Measurements from ENCODE around the gene SERGEF.
"Not testable (repeated sequence)": the region's sequence is repeated elsewhere in the genome, so short reads cannot be mapped to it uniquely, and the experiment has no call there.

Gene SERGEF

DNA sequence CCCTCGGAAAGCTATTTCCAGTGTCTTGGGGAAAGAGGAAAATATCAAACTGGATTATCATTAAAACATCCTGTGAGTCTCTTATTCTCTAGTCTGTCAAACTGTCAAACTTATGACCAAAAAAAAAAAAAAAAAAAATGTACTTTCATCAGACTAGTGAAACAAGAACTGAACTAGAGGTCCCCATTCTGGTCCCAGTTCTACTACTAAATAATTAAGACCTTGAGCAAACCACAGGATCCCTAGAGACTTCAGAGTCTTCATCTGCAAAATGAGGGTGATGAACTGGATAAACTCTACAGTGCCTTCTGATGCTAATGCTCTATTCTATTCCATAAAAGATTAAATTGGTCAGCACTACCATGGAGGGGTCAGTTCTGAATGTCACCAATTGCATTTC, 105.8 kb downstream of the SERGEF start:
- no peak for DNase-seq (ENCODE audit: low read depth, low spot score)

DNA sequence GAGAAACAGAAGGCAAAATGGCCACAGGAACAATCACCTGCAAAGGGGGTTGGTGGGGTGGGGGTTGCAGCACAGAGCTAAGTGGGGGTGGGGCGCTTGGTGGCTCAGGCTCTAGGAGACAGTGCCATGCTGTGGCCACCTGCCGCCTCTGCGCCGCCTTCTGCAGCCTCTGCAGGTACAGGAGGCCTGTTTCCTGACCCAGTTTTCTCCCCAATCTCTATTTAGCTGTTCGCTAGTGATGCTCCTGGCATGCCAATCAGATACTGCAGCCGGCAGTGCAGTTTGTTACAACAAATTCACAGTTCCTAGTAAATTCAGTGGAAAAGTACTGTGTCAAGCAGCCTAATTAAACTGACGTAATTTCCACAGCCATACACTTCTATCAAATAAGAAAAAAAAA, 106.4 kb downstream of the SERGEF start:
- peak; percentile 56 for DNase-seq (ENCODE audit: low read depth, low spot score)

DNA sequence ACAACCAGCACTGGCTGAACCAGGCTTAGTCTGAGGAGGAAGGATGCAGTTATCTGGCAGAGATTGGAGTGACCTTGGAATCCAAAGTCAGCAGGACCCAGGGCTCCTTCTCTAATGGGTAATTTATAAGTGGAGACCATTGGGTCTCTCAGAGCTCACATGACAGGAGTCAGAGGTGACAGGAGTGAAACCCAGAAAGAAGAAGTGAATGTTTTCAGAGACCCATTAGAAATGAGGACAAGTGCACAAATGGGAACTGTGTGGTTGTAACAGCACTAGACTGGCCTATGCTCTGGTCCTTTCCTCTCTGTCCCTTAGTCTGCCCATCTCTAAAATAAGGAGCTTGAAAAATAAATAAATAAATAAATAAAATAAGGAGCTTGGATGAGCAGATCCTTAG, 107.4 kb downstream of the SERGEF start:
- DNase-seq (ENCODE audit: low read depth, low spot score): no peak

DNA sequence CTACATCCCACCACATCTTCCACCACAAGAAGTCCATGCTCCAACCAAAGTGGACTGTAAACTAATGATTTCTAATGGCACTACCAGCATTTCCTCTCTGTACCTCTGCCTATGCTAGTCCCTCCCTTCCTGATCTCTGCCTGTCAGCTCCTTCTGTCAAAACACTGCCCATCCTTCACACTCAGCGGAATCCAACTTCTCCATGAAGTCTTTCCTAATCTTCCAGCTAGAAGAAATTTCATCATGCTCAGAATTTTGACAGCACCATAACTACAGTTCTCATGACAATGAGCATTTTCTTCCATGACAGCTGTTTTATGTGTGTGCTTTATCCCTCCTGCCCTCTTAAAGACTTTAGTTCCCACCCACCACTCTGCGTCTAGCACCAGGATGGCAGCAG, 111.4 kb downstream of the SERGEF start:
- no peak for DNase-seq (ENCODE audit: low read depth, low spot score)

DNA sequence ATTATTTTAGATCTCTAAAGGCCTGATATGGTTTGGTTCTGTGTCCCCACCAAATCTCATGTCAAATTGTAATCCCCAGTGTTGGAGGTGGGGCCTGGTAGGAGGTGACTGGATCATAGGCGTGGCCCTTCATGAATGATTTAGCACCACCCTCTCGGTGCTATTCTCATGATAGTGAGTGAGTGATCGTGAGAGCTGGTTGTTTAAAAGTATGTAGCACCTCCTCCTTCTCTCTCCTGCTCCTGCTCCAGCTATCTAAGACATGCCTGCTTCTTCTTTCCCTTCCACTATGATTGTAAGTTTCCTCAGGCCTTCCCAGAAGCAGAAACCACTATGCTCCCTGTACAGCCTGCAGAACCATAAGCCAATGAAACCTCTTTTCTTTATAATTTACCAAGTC, 114.1 kb downstream of the SERGEF start:
- peak; percentile 36 for DNase-seq (ENCODE audit: low read depth, low spot score)

DNA sequence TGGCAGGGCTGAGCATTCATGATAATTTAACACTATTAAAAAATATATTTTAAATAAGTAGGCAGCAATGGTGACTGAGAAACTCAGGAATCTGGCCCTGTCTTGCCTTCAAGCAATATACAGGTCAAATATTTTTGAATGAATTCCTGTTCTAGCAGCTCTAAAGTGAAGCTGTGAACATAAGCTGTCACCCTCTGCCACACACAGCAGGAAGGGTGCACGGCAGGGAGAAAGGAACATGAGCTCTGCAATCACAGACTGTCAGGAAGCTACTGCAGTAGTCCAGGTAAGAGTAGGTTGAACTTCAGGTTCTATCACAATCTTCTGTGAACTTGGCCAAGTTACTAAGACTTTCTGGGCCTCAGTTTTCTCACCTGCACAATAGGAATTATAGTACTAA, 114.8 kb downstream of the SERGEF start:
- no peak for DNase-seq (ENCODE audit: low read depth, low spot score)

DNA sequence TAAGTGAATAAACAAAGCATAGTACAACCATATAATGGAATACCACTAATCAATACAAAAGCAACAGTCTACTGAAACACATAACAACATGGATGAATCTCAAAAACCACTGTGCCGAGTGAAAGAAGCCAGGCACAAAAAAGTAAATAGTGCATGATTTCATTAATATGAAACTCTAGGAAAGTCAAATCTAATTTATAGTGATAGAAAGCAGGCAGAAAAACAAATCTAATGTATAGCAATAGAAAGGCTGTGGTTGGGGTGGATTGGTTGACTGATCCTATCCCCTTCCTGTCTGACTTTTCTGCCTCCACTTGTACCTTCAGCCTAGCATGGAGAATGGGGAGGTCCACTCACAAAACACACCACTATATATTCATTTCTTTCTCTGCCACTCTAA, 115.4 kb downstream of the SERGEF start:
- DNase-seq (ENCODE audit: low read depth, low spot score): no peak

DNA sequence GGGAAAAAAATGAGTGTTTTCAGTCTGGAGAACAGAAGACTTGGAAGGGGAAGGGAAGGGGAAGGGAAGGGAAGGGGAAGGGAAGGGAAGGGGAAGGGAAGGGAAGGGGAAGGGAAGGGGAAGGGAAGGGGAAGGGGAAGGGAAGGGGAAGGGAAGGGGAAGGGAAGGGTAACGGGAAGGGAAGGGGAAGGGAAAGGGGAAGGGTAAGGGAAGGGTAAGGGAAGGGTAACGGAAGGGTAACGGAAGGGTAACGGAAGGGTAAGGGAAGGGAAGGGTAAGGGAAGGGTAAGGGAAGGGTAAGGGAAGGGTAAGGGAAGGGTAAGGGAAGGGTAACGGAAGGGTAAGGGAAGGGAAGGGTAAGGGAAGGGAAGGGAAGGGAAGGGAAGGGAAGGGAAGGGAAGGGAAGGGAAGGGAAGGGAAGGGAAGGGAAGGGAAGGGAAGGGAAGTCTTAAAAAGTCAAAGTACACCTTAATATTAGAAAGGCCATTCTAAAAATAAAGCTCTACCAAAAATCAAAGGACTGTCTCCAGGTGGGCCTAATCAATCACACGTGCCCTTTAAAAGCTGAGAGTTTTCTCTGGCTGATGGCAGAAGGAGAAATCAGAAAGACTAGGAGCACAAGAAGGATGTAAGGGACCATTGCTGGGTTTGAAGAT, 116.2 kb downstream of the SERGEF start:
- DNase-seq (ENCODE audit: low read depth, low spot score): not testable (repeated sequence)

DNA sequence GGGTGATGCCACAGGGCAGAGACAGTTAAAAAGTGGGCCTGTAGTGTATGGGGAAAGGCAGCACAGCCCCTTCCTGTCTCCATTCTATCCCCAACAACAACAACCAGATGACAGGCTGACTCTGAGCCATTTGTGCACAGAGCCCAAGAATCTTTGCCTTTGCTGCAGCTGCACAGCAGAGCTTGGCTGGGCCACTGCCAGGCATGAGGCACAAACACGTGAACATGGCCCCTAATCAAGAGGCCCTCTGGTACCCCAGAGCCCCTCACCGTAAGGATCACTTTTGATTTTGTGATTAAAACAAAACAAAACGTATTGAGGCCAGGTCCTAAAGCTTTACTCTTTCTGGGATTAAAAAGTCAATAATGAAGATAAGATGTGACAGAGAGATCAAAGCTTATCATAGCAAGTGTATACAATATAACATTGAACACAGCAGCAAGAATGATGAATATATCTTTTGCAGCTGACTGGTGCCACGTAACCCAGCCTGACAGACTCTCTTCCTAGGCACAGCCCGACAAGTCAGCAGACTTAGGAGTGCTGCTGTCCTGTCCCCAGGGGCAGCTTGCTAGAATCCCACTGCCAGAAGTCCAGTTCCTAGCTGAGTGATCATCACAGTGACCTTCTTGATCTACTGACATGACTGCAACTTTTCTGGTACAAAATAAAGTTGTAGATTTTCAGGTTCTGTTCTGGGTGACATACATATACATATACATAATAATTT, 117.8 kb downstream of the SERGEF start:
- no peak for DNase-seq (ENCODE audit: low read depth, low spot score)

DNA sequence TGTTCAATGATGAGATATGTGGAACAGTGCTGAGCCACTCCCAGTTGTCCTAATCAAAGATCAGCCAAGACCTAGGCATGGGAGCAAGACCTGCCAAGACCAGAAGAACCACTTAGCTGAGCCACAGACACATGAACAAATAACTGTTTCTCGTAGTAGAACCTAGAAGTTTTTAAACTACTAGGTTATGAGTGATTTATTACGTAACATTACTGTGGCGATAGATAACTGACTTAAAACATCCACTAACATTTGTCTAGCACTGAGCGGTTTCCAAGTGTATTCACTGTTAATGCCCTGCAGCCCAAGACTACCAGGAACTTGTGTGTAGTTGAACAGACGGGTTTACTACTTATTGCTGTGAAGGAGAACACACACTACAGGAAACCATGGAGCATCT, 120.4 kb downstream of the SERGEF start:
- no peak for DNase-seq (ENCODE audit: low read depth, low spot score)

DNA sequence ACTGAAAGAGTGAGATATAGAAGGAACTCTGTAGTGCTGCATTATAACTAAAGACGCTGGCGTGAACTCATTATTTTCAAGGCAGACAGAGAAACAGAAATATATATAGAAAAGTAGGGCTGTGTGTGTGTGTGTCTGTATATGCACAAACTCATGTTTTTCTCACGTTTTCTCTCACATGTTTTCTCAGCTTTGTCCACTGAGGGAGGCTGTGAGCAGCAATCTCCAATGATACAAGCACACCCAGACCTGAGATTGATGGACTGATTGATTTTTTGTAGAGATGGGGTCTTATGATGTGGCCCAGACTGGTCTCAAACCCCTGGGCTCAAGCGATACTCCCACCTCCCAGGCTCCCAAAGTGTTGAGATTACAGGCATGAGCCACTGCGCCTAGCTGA, 122.5 kb downstream of the SERGEF start:
- DNase-seq (ENCODE audit: low read depth, low spot score): no peak

DNA sequence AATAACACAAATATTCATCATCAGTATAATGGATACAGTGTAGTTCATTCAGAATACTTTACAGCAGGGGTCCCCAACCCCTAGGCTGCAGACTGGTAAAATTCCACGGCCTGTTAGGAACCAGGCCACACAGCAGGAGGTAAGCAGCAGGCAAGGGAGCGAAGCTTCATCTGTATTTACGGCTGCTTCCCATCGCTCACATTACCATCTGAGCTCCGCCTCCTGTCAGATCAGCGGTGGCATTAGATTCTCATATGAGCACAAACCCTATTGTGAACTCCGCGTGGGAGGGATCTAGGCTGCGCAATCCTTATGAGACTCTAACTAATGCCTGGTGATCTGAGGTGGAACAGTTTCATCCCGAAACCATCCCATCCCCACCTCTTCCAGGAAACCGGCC, 125.1 kb downstream of the SERGEF start:
- DNase-seq (ENCODE audit: low read depth, low spot score): peak; percentile 45

DNA sequence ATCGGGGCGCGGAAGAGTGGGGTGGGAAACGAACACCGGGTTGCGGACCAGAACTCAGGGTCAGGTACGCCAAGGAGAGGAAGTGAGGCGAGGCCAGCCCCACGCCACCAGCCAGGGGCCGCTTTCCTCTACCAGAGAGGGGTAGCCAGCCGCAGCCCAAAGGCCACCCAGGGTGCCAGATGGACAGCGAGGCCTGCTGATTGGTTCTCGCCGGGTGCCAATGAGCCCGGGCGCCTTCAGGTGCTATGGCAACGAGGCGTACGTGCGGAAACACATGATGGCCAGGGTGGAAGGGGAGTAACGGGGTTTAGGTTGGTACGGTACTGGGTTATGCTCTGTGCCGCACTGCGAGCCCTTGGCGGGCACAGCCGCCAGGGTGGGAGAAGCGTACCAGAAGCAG, 128.9 kb downstream of the SERGEF start:
- DNase-seq (ENCODE audit: low read depth, low spot score): no peak

DNA sequence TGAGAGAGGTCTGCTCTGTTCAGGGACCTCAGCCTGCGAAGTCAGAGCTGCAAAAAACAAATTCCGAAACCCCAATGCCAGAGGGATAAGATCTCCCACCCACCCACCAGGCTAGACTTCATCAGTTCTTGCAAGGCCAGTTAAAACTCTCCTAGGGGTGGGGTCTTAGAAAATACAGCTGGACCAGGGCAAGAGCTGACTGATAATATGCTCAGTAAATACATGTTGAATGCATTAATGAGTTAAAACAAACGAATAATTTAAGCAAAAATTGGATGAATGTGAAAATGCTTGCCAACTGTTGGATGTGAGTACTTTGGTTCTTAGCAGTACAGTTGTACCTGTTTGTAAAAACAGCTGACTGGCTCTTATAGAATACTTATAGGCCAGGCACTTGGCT, 129.8 kb downstream of the SERGEF start:
- no peak for DNase-seq (ENCODE audit: low read depth, low spot score)

DNA sequence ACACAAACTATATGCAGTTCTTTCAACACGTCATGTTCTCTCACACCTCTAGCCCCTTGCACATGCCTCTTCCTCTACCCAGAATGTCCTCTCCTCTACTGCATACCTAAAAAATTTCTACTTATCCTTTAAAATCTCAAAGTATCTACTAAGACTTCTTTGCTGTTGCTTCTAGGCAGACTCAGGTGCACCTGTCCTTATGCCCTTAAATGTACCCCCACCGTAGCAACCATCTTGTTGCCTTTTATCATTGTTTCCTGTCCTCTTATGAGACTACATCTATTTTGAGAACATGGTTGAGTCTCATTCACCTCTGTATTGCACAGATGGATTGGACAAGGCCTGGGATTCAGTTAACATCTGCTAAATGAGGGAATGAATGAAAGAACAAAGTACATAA, 134.1 kb downstream of the SERGEF start:
- DNase-seq (ENCODE audit: low read depth, low spot score): no peak

DNA sequence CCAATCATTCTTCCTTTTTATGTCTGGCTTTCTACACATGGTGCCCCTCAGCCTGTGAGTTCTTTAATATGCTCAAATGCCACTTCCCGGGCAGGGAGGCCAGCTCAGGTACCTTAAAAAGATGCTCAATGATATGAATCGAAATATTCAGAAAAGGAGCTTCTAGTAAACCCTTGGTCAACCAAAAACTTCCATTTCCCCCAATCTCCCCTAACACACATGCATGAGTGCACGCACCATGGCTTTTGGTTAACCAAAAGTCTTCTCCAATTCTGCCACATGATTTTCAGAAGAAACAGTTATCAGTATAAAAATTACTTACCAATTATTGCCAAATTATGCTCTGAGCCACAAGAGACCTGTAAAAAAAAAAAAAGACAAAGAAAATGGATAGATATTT, 135.0 kb downstream of the SERGEF start:
- no peak for DNase-seq (ENCODE audit: low read depth, low spot score)

DNA sequence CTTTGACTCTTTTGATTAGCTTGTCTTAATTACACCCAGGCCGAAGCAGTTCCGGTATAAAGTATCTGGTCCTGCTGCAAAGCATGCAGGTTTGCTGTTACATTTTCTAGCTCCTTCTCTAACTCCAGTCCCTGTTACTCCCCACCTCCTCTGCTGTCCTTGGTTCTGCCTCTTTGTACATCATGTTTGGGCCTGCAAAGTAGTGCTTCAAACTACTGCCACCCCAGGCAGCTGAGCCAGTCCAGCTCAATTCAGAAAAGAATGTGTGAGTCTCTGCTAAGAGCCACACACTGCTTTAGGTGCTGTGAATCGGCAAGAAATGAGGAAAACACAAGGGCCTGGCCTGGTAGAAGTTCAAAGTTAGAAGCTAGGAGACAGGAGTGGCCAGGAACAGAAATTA, 136.0 kb downstream of the SERGEF start:
- peak; percentile 27 for DNase-seq (ENCODE audit: low read depth, low spot score)

DNA sequence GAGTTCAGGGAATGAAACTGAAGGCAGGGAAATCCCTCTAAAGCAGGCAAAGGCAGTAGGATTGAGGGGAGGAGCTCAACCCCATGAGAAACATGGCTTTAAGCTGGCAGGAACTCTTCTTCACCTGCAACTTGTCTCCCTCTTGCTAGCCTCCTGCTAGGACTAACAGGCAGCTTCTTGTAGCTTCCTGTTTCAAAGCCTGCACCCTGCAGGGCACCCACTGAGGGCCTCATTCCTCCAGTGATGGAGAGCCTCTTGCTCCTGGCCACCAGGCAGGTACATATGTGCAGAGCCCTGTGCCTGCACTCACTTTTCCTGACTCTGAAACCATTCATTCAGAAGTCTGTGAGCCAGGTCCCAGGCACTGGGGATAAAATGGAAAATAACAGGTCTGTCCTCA, 137.0 kb downstream of the SERGEF start:
- no peak for DNase-seq (ENCODE audit: low read depth, low spot score)

DNA sequence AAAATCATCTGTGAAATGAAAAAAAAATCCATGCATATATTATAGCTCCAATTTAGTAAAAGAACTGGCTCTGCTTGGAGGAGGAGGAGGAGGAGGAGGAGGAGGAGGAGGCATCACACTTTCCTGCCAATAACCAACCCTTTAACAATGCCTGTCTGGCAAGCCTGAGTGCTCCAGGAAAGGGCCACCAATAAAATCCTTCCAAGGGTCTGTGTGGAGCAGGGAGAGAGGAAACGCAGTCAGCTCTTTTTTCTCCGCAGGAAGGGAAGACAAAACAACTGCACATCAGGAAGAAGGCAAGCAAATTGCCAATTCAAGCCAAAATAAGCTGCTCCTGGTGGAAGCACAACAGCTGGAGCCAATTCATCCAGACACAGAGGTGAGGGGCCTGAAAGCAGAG, 139.3 kb downstream of the SERGEF start:
- no peak for DNase-seq (ENCODE audit: low read depth, low spot score)

DNA sequence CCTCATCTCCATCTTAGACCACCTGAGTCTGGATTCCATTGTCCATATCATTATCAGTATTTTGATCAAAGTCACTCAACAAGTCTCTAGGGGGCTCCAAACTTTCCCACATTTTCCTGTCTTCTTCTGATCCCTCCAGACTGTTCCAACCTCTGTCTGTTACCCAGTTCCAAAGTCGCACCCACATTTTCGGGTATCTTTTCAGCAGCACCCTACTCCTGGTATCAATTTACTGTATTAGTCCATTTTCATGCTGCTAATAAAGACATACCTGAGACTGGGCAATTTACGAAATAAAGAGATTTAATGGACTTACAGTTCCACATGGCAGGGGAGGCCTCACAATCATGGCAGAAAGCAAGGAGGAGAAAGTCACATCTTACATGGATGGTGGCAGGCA, 144.4 kb downstream of the SERGEF start:
- DNase-seq (ENCODE audit: low read depth, low spot score): not testable (repeated sequence)

DNA sequence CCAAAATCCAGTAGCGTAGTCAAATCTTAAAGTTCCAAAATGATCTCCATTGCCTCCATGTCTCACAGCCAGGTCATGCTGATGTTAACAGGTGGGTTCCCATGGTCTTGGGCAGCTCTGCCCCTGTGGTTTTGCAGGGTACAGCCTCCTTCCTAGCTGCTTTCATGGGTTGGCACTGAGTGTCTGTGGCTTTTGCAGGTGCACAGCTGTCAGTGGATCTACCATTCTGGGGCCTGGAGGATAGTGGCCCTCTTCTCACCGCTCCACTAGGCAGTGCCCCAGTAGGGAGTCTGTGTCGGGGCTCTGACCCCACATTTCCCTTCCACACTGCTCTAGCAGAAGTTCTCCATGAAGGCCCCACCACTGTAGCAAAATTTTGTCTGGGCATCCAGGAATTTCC, 145.5 kb downstream of the SERGEF start:
- DNase-seq (ENCODE audit: low read depth, low spot score): no peak

DNA sequence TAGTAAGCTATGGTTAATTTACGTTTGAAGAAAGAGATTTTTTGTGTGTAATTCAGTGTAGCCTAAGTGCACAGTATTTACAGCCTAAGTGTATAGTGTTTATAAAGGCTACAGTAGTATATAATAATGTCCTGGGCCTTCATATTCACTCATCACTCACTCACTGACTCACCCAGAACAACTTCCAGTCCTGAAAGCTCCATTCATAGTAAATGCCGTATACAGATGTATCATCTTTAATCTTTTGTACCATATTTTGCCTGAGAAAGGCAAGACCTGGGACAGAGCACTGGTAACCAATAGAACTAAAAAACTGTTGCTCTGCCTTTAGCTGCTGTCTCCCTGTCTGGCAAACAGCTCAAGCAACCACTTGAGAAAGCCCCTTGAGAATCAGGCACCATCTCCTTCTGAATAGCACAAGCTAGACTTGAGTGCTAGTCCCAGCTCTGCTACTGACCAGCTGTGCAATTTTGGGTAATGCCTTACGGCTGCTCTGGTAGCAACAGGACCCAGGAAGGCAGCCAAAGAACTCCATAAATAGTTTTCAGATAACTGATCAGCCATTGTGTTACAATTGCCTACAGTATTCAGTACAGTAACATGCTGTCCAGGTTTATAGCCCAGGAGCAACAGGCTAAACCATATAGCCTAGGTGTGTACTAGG, 146.9 kb downstream of the SERGEF start:
- DNase-seq (ENCODE audit: low read depth, low spot score): no peak

DNA sequence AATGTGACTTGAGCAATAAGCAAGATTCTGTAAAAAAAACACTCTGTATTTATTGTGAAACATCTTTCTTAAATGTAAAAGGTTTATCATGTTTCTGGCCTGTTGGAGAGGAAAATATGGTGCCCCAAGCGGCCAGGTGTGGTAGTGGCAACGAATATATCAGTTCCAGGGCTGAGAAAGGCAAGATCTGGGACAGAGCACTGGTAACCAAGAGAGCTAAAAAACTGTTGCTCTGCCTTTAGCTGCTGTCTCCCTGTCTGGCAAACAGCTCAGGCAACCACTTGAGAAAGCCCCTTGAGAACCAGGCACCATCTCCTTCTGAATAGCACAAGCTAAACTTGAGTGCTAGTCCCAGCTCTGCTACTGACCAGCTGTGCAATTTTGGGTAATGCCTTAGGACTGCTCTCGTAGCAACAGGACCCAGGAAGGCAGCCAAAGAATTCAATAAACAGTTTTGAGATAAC, 148.3 kb downstream of the SERGEF start:
- DNase-seq (ENCODE audit: low read depth, low spot score): peak; percentile 35

Data from ELF-1 (cell line).